ENCODE measurements around the gene CTDSPL2. TPM values are rescaled to one million over a fixed set of nuclear protein-coding genes. Genes with fewer than 3 reads are reported as not detected.

CTDSPL2 gene
- polyA plus RNA-seq, 1 experiment, result 35.0 TPM

DNA sequence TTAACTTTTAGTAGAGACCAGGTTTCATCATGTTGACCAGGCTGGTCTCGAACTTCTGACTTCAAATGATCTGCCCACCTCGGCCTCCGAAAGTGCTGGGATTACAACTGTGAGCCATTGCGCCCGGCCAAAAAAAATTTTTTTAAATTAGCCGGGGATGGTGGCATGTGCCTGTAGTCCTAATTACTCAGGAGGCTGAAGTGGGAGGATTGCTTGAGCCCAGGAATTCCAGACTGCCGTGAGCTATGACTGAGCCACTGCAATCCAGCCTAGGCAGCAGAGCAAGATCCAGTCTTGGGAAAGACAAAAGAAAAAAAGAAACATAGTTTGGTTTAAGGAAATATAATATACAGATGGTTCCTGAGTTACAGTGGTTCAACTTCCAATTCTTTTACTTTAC is 64.6 kb downstream of the CTDSPL2 start:
- TF ChIP-seq, protein P1, sequence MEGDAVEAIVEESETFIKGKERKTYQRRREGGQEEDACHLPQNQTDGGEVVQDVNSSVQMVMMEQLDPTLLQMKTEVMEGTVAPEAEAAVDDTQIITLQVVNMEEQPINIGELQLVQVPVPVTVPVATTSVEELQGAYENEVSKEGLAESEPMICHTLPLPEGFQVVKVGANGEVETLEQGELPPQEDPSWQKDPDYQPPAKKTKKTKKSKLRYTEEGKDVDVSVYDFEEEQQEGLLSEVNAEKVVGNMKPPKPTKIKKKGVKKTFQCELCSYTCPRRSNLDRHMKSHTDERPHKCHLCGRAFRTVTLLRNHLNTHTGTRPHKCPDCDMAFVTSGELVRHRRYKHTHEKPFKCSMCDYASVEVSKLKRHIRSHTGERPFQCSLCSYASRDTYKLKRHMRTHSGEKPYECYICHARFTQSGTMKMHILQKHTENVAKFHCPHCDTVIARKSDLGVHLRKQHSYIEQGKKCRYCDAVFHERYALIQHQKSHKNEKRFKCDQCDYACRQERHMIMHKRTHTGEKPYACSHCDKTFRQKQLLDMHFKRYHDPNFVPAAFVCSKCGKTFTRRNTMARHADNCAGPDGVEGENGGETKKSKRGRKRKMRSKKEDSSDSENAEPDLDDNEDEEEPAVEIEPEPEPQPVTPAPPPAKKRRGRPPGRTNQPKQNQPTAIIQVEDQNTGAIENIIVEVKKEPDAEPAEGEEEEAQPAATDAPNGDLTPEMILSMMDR (IDR thresholded peaks at IDR 0.05; ENCODE audit: insufficient read depth, low read depth, low read length), result no peak
- ChIA-PET POLR2A (no interaction called here), CTCF (interaction anchor here (2.1 kb wide), 1 partner anchor 9 kb away, joined by 7 read pairs; no protein-coding TSS in a partner anchor)
- no peaks in the 10 kb centered on the region for H3K27me3 ChIP-seq (ENCODE audit: control insufficient read depth, insufficient read depth, low read length)
- DNase-seq (ENCODE audit: low read depth), result no peak
- no peak overlapping the region for H3K4me3 ChIP-seq (ENCODE audit: low read depth, low read length)
- peaks cover 6% of the 10 kb centered on the region for H3K36me3 ChIP-seq (ENCODE audit: control insufficient read depth, insufficient read depth, low read length)

DNA sequence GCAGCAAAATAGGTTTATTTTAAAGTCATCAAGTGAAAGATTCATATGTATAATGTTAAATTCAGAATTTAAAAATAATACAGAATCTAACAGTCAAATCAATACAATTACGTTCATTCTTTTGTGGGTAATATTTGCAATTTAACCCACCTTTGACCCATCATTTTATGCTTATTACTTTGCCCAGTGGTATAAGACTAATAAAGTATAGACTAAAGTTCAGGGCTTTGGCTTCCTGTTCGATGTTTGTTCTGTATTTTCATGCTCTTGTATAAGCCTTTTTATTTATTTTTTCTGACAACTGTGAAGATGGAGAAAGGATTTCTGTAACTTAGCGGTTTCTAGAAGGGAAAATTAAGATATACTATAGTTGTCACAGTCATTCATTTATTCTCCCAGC is 65.2 kb downstream of the CTDSPL2 start:
- ChIA-PET POLR2A (no interaction called here), CTCF (interaction anchor here (1.2 to 1.4 kb wide), 2 partner anchors 9 to 66 kb away, joined by 3 to 6 read pairs; partner anchors contain the start of gene CTDSPL2)
- no peaks in the 10 kb centered on the region for H3K27me3 ChIP-seq (ENCODE audit: control insufficient read depth, insufficient read depth, low read length)
- peaks cover 3% of the 10 kb centered on the region for H3K36me3 ChIP-seq (ENCODE audit: control insufficient read depth, insufficient read depth, low read length)
- TF ChIP-seq, protein P1 (IDR thresholded peaks at IDR 0.05; ENCODE audit: insufficient read depth, low read depth, low read length), result no peak
- H3K4me3 ChIP-seq (ENCODE audit: low read depth, low read length), result no peak overlapping the region
- no peak for DNase-seq (ENCODE audit: low read depth)

DNA sequence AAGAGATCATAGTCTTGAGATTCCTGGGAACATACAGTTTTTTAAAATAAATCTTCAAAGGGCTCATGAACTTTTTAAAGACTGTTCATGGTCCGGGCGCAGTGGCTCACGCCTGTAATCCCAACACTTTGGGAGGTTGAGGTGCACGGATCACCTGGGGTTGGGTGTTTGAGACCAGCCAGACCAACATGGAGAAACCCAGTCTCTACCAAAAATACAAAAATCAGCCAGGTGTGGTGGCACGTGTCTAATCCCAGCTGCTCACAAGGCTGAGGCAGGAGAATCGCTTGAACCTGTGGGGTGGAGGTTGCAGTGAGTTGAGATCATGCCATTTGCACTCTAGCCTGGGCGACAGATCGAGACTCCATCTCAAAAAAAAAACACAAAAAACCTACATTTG is 68.1 kb downstream of the CTDSPL2 start:
- CTCF ChIA-PET, result no interaction called here

DNA sequence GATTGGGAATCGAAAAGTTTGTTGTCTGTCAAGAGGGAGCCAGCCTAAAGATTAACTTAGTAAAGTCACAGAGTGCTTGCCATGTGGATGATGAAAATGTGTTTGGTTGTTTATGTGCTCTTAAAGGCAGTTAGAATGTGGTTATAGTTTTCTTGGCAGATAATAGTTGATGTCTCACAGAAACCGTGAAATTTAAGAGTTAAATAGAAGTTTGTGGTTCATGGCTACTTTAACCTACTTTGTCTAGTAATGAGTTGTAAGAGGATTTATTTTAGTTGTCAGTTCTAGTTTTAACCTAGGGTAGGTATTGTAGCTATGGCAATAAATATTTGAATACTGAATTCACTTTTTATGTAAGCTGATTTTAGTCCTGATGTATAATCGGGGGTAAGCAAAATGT is 73.1 kb downstream of the CTDSPL2 start:
- TF ChIP-seq, protein P1 (IDR thresholded peaks at IDR 0.05; ENCODE audit: insufficient read depth, low read depth, low read length), result no peak
- Histone ChIP-seq H3K36me3 (ENCODE audit: control insufficient read depth, insufficient read depth, low read length) (peaks cover 8% of the 10 kb centered on the region), H3K27me3 (ENCODE audit: control insufficient read depth, insufficient read depth, low read length) (no peaks in the 10 kb centered on the region), H3K4me3 (ENCODE audit: low read depth, low read length) (no peak overlapping the region)
- ChIA-PET CTCF (interaction anchor here (1.5 to 1.8 kb wide), 6 partner anchors 7 to 629 kb away, joined by 3 to 7 read pairs (median 6); no protein-coding TSS in a partner anchor), POLR2A (interaction anchor here (0.7 kb wide), 1 partner anchor 212 kb away, joined by 10 read pairs; the partner anchor contains the start of gene GOLM2)
- DNase-seq (ENCODE audit: low read depth), result no peak

More for the DNA sequence above, 68.1 kb downstream of the CTDSPL2 start:
- TF ChIP-seq, protein P1 (IDR thresholded peaks at IDR 0.05; ENCODE audit: insufficient read depth, low read depth, low read length), result no peak
- Histone ChIP-seq H3K4me3 (ENCODE audit: low read depth, low read length) (no peak overlapping the region), H3K36me3 (ENCODE audit: control insufficient read depth, insufficient read depth, low read length) (peaks cover 3% of the 10 kb centered on the region), H3K27me3 (ENCODE audit: control insufficient read depth, insufficient read depth, low read length) (no peaks in the 10 kb centered on the region)
- POLR2A ChIA-PET, result no interaction called here
- no peak for DNase-seq (ENCODE audit: low read depth)

DNA sequence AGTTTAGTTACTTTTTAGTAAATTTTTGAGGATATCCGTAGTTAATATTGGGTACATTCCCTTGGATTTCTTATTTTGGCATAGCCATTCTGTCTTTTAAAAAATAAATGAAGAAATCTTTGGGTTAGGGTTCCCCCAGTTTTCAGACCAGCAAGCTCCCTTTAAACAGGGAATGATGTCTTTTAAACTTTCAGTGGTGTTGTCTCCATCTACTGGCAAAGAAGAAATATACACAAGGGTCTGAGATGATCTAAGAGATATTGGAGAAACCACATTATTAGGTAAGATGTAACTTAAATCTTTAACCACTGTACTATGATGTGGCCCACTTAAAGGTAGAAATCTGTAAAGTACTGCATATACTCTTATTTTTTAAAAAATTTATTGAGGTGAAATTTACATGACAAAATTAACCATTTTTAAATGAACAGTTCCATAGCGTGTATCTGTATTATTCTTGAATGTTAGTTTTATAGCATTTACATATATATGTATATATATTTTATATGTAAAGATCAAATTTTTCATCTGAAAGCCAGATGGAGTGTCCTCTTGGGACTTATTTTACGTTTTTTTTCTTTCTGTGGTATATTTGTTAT is 74.4 kb downstream of the CTDSPL2 start:
- TF ChIP-seq, protein P1 (IDR thresholded peaks at IDR 0.05; ENCODE audit: insufficient read depth, low read depth, low read length), result peak; percentile 67
- CTCF ChIA-PET, result interaction anchor here (0.7 to 1.8 kb wide), 13 partner anchors 9 to 633 kb away, joined by 3 to 7 read pairs (median 4); partner anchors contain the start of gene CTDSPL2
- peak; percentile 9 for DNase-seq (ENCODE audit: low read depth)
- Histone ChIP-seq H3K36me3 (ENCODE audit: control insufficient read depth, insufficient read depth, low read length) (peaks cover 6% of the 10 kb centered on the region), H3K4me3 (ENCODE audit: low read depth, low read length) (no peak overlapping the region), H3K27me3 (ENCODE audit: control insufficient read depth, insufficient read depth, low read length) (no peaks in the 10 kb centered on the region)
- POLR2A ChIA-PET, result interaction anchor here (1.0 kb wide), 1 partner anchor 74 kb away, joined by 4 read pairs; the partner anchor contains the start of gene CTDSPL2
